GM12878 (cell line): Measurements from ENCODE around the gene CCDC18. TPM values are rescaled to one million over a fixed set of nuclear protein-coding genes. Genes with fewer than 3 reads are reported as not detected.
"Not testable (repeated sequence)": the region's sequence is repeated elsewhere in the genome, so short reads cannot be mapped to it uniquely, and the experiment has no call there.

Source experiments
- ATAC-seq: fragments of 200-7000 bp; cut with Tn5 transposase; 3 replicates; pipeline ENCODE4 v1.9.1; 2020; ENCODE audit warnings: mild to moderate bottlenecking, moderate library complexity
- BruUV-seq: library from RNA; stranded (reverse); fragments of 400-500 nt; replicated peaks from 2 replicates; lab custom pipeline; 2021; lab: Mats Ljungman, UMichigan
- CTCF ChIA-PET: fragments of 300-600 bp; sonication (Branson Sonifier 250); formaldehyde crosslinking; extraction: SDS; loops from one replicate; lab custom pipeline; 2021; ENCODE audit warnings: inconsistent platforms; lab: Yijun Ruan, JAX
- POLR2A ChIA-PET: fragments of 350-600 bp; formaldehyde crosslinking; extraction: SDS; loops from one replicate; lab custom pipeline; 2021; ENCODE audit warnings: inconsistent platforms; lab: Charles Lee
- RAD21 ChIA-PET: fragments of 300-600 bp; sonication (Branson Sonifier 250); formaldehyde crosslinking; loops from one replicate; lab custom pipeline; 2023; ENCODE audit warnings: antibody characterized with exemption; ENCODE audit not compliant: unreplicated experiment; lab: Charles Lee
- SMC1A ChIA-PET: fragments of 300-600 bp; sonication (Branson Sonifier 250); formaldehyde crosslinking; loops from one replicate; lab custom pipeline; 2023; ENCODE audit not compliant: unreplicated experiment, uncharacterized antibody; lab: Charles Lee
- DNase-seq: peaks from one replicate; pipeline ENCODE4 v3.0.0-alpha.2; 2011; ENCODE audit warnings: low read depth, low spot score
- FAIRE-seq: peaks from 3 replicates; lab custom pipeline; 2011; peaks lifted over from hg19 to GRCh38; lab: Jason Lieb, UNC
- H2AFZ ChIP-seq: 2 replicates; pipeline ENCODE4 v1.6.0; 2011; ENCODE audit warnings: low read depth, low read length, control low read depth; ENCODE audit not compliant: control insufficient read depth
- H3K27ac ChIP-seq: 2 replicates; pipeline ENCODE4 v1.5.1; 2011; ENCODE audit warnings: control low read depth; ENCODE audit not compliant: control insufficient read depth, insufficient read depth
- H3K27me3 ChIP-seq, 2 experiments: replicated peaks in 1 of 2; 2 replicates each; pipeline versions ENCODE4 v1.6.0 to v1.6.1; 2011; ENCODE audit warnings: low read length in 1 of 2; ENCODE audit not compliant: control insufficient read depth in 2 of 2, insufficient read depth in 2 of 2
- H3K36me3 ChIP-seq, 2 experiments: 2 replicates each; pipeline ENCODE4 v1.5.1; 2011; ENCODE audit warnings: low read length in 1 of 2; ENCODE audit not compliant: control insufficient read depth in 2 of 2, insufficient read depth in 2 of 2
- H3K4me1 ChIP-seq: 2 replicates; pipeline ENCODE4 v1.6.1; 2011; ENCODE audit warnings: mild to moderate bottlenecking, low read length, moderate library complexity, mixed read lengths; ENCODE audit not compliant: control insufficient read depth, insufficient read depth
- H3K4me2 ChIP-seq: 2 replicates; pipeline ENCODE4 v1.6.0; 2011; ENCODE audit warnings: control low read depth; ENCODE audit not compliant: control insufficient read depth, insufficient read depth
- H3K4me3 ChIP-seq: fragments of 200-600 bp; sonication (generic); 2 replicates; pipeline ENCODE4 v1.5.1; 2016
- H3K79me2 ChIP-seq: 2 replicates; pipeline ENCODE4 v1.6.0; 2011; ENCODE audit warnings: low read length; ENCODE audit not compliant: control insufficient read depth, insufficient read depth
- H3K9ac ChIP-seq: 2 replicates; pipeline ENCODE4 v1.8.0; 2011; ENCODE audit warnings: low read length, control low read depth, mixed read lengths; ENCODE audit not compliant: control insufficient read depth, insufficient read depth
- H3K9me3 ChIP-seq: replicated peaks from 3 replicates; pipeline ENCODE4 v1.5.1; 2011; ENCODE audit warnings: mild to moderate bottlenecking, low read length; ENCODE audit not compliant: control insufficient read depth, insufficient read depth
- H4K20me1 ChIP-seq: 2 replicates; pipeline ENCODE4 v1.6.0; 2011; ENCODE audit not compliant: control insufficient read depth, insufficient read depth
- EZH2 ChIP-seq: IDR thresholded peaks from 2 replicates; pipeline ENCODE4 v1.6.1; 2012; ENCODE audit warnings: low read depth, mild to moderate bottlenecking, control low read depth, inconsistent platforms, low read length, borderline replicate concordance; ENCODE audit not compliant: control insufficient read depth
- FOXM1 ChIP-seq: IDR thresholded peaks from 2 replicates; pipeline ENCODE4 v1.6.1; 2012; ENCODE audit warnings: low read depth, mild to moderate bottlenecking, inconsistent platforms, low read length, moderate library complexity
- IRF4 ChIP-seq: IDR thresholded peaks from 2 replicates; pipeline ENCODE4 v1.6.1; 2011; ENCODE audit warnings: low read depth, low read length
- JUNB ChIP-seq: IDR thresholded peaks from 2 replicates; pipeline ENCODE4 v1.6.1; 2016; ENCODE audit warnings: antibody characterized with exemption, mild to moderate bottlenecking
- NFIC ChIP-seq: IDR thresholded peaks from 2 replicates; pipeline ENCODE4 v1.6.1; 2012; ENCODE audit warnings: low read depth, mild to moderate bottlenecking, inconsistent platforms, low read length, moderate library complexity
- NR2C2 ChIP-seq: IDR thresholded peaks from 2 replicates; pipeline ENCODE4 v1.6.1; 2011; ENCODE audit warnings: borderline replicate concordance, low read depth; ENCODE audit not compliant: control insufficient read depth, insufficient read length
- POLR2AphosphoS2 ChIP-seq: IDR thresholded peaks from 2 replicates; pipeline ENCODE4 v1.6.1; 2011; ENCODE audit warnings: low read depth, mild to moderate bottlenecking, low read length, improper control_type of control experiment, moderate library complexity
- RCOR1 ChIP-seq: conservative IDR thresholded peaks from 2 replicates; pipeline ENCODE4 v1.6.1; 2012; ENCODE audit warnings: low read depth, low read length, improper control_type of control experiment
- SMAD5 ChIP-seq: IDR thresholded peaks from 2 replicates; pipeline ENCODE4 v1.6.1; 2016; ENCODE audit warnings: antibody characterized with exemption, low read depth
- SPI1 ChIP-seq: IDR thresholded peaks from 2 replicates; pipeline ENCODE4 v1.6.1; 2011; ENCODE audit warnings: low read depth, mild to moderate bottlenecking, low read length, moderate library complexity, borderline replicate concordance; ENCODE audit not compliant: insufficient read depth
- TCF12 ChIP-seq: IDR thresholded peaks from 2 replicates; pipeline ENCODE4 v1.6.1; 2011; ENCODE audit warnings: low read depth, mild to moderate bottlenecking, low read length
- WGBS: methylation state at CpG from one replicate; pipeline ENCODE4 v1.1.6; 2016; ENCODE audit warnings: low lambda C conversion rate; ENCODE audit not compliant: insufficient replicate concordance, insufficient coverage; ENCODE audit errors: missing lambda C conversion rate; 5-methylcytosine and 5-hydroxymethylcytosine counted together
- in situ Hi-C: fragments of 300-500 bp; cut with MboI; formaldehyde crosslinking; loops from 9 replicates; pipeline ENCODE4 v1.14.3; 2018; ENCODE audit warnings: mixed read lengths
- intact Hi-C: fragments of 100-400 bp; cut with micrococcal nuclease; formaldehyde crosslinking; loops from one replicate; pipeline ENCODE4 v1.14.2; 2022; ENCODE audit not compliant: unreplicated experiment
- polyA plus RNA-seq, 11 experiments: library from polyadenylated mRNA; depleted of rRNA in 4 of 11; unstranded in 6 of 11; stranded (reverse) in 5 of 11; fragments of >200 nt; fragmentation: Nextera tagmentation in 4 of 11; fragmentation: Illumina TruSeq in 1 of 11; extraction: Ambion mirVana in 4 of 11; extraction: Trizol in 1 of 11; gene quantifications; 1 replicate in 1 of 11; 2 replicates in 10 of 11; pipeline versions ENCODE4 v1.2.1 to v1.2.3, GENCODE V29; 2011 to 2016; ENCODE audit warnings: inconsistent platforms in 2 of 11, missing spikeins in 2 of 11, low read depth in 1 of 11
- total RNA-seq, 4 experiments: library from RNA; depleted of rRNA in 3 of 4; stranded (reverse); fragments of >200 nt in 3 of 4; fragmentation: Illumina TruSeq in 1 of 4; extraction: Trizol in 1 of 4; gene quantifications; 2 replicates each; pipeline versions ENCODE4 v1.2.1 to v1.2.3, GENCODE V29; 2013 to 2021

CCDC18 gene
- total and polyA plus RNA-seq, 10 of the 15 experiments (the other 5 are each of a cell fraction or from before 2014, with no cell fraction given) = 15.6 to 34.9 (median 19.5) TPM

GRCh38 chr1:93159337-93159736, 21.2 kb upstream of the CCDC18 start (continued):
- TF ChIP-seq NR2C2 (no peak), SPI1 (no peak)

- intact Hi-C loops = not testable (repeated sequence)
Measured at GRCh38 chr1:93163314-93163713, 17.2 kb upstream of the CCDC18 start.

GRCh38 chr1:93164816-93165215, 15.7 kb upstream of the CCDC18 start:
- RAD21 ChIA-PET = interaction anchor here (0.7 kb wide), 1 partner anchor 23 kb away, joined by 3 read pairs; no protein-coding TSS in a partner anchor
- WGBS = 93% methylated on average over 2 of the region's 2 CpGs
- SMC1A ChIA-PET = interaction anchor here (0.7 to 2.2 kb wide), 5 partner anchors 8 to 84 kb away, joined by 3 to 14 read pairs (median 3); no protein-coding TSS in a partner anchor
- no peaks in the 10 kb centered on the region for H3K27me3 ChIP-seq
- CTCF ChIA-PET = interaction anchor here (0.7 to 1.5 kb wide), 6 partner anchors 8 to 140 kb away, joined by 3 to 5 read pairs (median 3); no protein-coding TSS in a partner anchor
- POLR2A ChIA-PET = interaction anchor here (2.0 kb wide), 1 partner anchor 11 kb away, joined by 4 read pairs; no protein-coding TSS in a partner anchor
- no peak overlapping the region for H3K27ac ChIP-seq
- no peaks in the 10 kb centered on the region; a peak in 3 of 4 replicates for H3K36me3 ChIP-seq
- H4K20me1 ChIP-seq = no peaks in the 10 kb centered on the region
- no peak for DNase-seq
- FAIRE-seq = no peak
- no TSS peak for BruUV-seq
- no peak overlapping the region for H3K4me3 ChIP-seq
- no peak for ATAC-seq
- in situ Hi-C loops = no loop called here
- TF ChIP-seq JUNB (no peak), SMAD5 (no peak), RCOR1 (no peak), POLR2AphosphoS2 (no peak), EZH2 (no peak), NR2C2 (no peak), IRF4 (no peak), FOXM1 (no peak), NFIC (no peak), TCF12 (no peak)
- TF ChIP-seq, all 136 proteins: peak for 0
- H3K4me2 ChIP-seq = no peak overlapping the region
- no peaks in the 10 kb centered on the region for H3K4me1 ChIP-seq
- no peak overlapping the region for H3K9ac ChIP-seq
- intact Hi-C loops = no loop called here
- no peak overlapping the region for H2AFZ ChIP-seq
- H3K9me3 ChIP-seq = peaks cover 6% of the 10 kb centered on the region; the same call in 2 of the 3 replicates
- H3K79me2 ChIP-seq = peaks cover 65% of the 10 kb centered on the region

More at GRCh38 chr1:93163314-93163713, 17.2 kb upstream of the CCDC18 start:
- H3K4me1 ChIP-seq, H4K20me1 ChIP-seq, H3K4me2 ChIP-seq, H3K36me3 ChIP-seq, H3K27me3 ChIP-seq, FAIRE-seq, in situ Hi-C loops, RAD21 ChIA-PET, H3K27ac ChIP-seq, H3K9ac ChIP-seq, H2AFZ ChIP-seq, ATAC-seq, H3K9me3 ChIP-seq, BruUV-seq, H3K4me3 ChIP-seq, DNase-seq: not testable (repeated sequence)
- 100% methylated on average over 8 of the region's 8 CpGs for WGBS
- ChIA-PET CTCF (interaction anchor here (0.7 kb wide), 1 partner anchor 44 kb away, joined by 3 read pairs; no protein-coding TSS in a partner anchor), POLR2A (interaction anchor here (0.6 to 2.0 kb wide), 3 partner anchors 12 to 141 kb away, joined by 3 to 4 read pairs (median 3); no protein-coding TSS in a partner anchor), SMC1A (interaction anchor here (0.9 to 2.2 kb wide), 3 partner anchors 10 to 83 kb away, joined by 3 to 14 read pairs (median 5); no protein-coding TSS in a partner anchor)
- H3K79me2 ChIP-seq = peaks cover 54% of the 10 kb centered on the region
